Vagina (tissue), 2 donors: ENCODE measurements around the gene INSR. TPM values are rescaled to one million over a fixed set of nuclear protein-coding genes. Genes with fewer than 3 reads are reported as not detected.

ENCODE experiments used
- DNase-seq, 2 donors: peaks; one replicate each; pipeline ENCODE4 v3.0.0-alpha.2; 2017; ENCODE audit errors: extremely low spot score in 2 of 2
- H3K27ac ChIP-seq: fragments of 200-600 bp; sonication (generic); one replicate; pipeline ENCODE4 v1.5.1; 2019
- H3K27me3 ChIP-seq: fragments of 200-600 bp; sonication (generic); one replicate; pipeline ENCODE4 v1.5.1; 2019
- H3K36me3 ChIP-seq, 2 donors: fragments of 200-600 bp; sonication (generic); one replicate each; pipeline ENCODE4 v1.5.1; 2017 to 2019
- H3K4me1 ChIP-seq: fragments of 200-600 bp; sonication (generic); one replicate; pipeline ENCODE4 v1.5.1; 2019
- H3K4me3 ChIP-seq, 2 donors: fragments of 200-600 bp; sonication (generic); 1 replicate in 1 of 2; 2 replicates in 1 of 2; pipeline ENCODE4 v1.5.1; 2016 to 2019
- H3K9me3 ChIP-seq: fragments of 200-600 bp; sonication (generic); one replicate; pipeline ENCODE4 v1.5.1; 2019
- POLR2A ChIP-seq, 2 donors: fragments of 450-650 bp; IDR thresholded peaks; one replicate each; pipeline ENCODE4 v1.6.1; 2017; ENCODE audit warnings: antibody characterized with exemption in 2 of 2, mild to moderate bottlenecking in 2 of 2, moderate library complexity in 2 of 2
- POLR2AphosphoS5 ChIP-seq, 2 donors: sonication (generic); formaldehyde crosslinking; IDR thresholded peaks; one replicate each; pipeline ENCODE4 v1.9.0; 2017; ENCODE audit warnings: antibody characterized with exemption in 2 of 2, mild to moderate bottlenecking in 2 of 2, low read depth in 1 of 2; ENCODE audit not compliant: insufficient read depth in 1 of 2
- intact Hi-C: fragments of 100-400 bp; cut with DNase I; formaldehyde crosslinking; loops from one replicate; pipeline ENCODE4 v1.15.1; 2023
- total RNA-seq: library from RNA; depleted of rRNA; stranded (reverse); fragments of >200 nt; gene quantifications from one replicate; pipeline ENCODE4 v1.2.3, GENCODE V29; 2016
- TF ChIP-seq, protein P1 (sequence below), 3 experiments: fragments of 450-650 bp in 2 of 3; fragments of 200-600 bp in 1 of 3; sonication (generic) in 1 of 3; IDR thresholded peaks; one replicate each; pipeline ENCODE4 v1.5.1; 2017 to 2019; ENCODE audit warnings: antibody characterized with exemption in 3 of 3, mild to moderate bottlenecking in 2 of 3, moderate library complexity in 2 of 3

Gene INSR
- total RNA-seq, 1 donor from 2014 or later, result 86.7 TPM

- no peaks in the 10 kb centered on the region for H3K27me3 ChIP-seq
- no peak overlapping the region for H3K27ac ChIP-seq
- peaks cover 19% of the 10 kb centered on the region for H3K4me1 ChIP-seq
- H3K9me3 ChIP-seq, result no peaks in the 10 kb centered on the region
- no peaks in the 10 kb centered on the region for H3K36me3 ChIP-seq
- H3K4me3 ChIP-seq, result no peak overlapping the region
- TF ChIP-seq, protein P1, sequence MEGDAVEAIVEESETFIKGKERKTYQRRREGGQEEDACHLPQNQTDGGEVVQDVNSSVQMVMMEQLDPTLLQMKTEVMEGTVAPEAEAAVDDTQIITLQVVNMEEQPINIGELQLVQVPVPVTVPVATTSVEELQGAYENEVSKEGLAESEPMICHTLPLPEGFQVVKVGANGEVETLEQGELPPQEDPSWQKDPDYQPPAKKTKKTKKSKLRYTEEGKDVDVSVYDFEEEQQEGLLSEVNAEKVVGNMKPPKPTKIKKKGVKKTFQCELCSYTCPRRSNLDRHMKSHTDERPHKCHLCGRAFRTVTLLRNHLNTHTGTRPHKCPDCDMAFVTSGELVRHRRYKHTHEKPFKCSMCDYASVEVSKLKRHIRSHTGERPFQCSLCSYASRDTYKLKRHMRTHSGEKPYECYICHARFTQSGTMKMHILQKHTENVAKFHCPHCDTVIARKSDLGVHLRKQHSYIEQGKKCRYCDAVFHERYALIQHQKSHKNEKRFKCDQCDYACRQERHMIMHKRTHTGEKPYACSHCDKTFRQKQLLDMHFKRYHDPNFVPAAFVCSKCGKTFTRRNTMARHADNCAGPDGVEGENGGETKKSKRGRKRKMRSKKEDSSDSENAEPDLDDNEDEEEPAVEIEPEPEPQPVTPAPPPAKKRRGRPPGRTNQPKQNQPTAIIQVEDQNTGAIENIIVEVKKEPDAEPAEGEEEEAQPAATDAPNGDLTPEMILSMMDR (IDR thresholded peaks at IDR 0.05), result no peak
- TF ChIP-seq POLR2A (IDR thresholded peaks at IDR 0.05) (no peak), POLR2AphosphoS5 (IDR thresholded peaks at IDR 0.05; ENCODE audit: insufficient read depth in 1 of 2, low read depth in 1 of 2) (no peak)
- no peak for DNase-seq
- intact Hi-C loops, result no loop called here
These were observed 90.9 kb downstream of the INSR start for GRCh38 chr19:7203332-7203731.

DNA sequence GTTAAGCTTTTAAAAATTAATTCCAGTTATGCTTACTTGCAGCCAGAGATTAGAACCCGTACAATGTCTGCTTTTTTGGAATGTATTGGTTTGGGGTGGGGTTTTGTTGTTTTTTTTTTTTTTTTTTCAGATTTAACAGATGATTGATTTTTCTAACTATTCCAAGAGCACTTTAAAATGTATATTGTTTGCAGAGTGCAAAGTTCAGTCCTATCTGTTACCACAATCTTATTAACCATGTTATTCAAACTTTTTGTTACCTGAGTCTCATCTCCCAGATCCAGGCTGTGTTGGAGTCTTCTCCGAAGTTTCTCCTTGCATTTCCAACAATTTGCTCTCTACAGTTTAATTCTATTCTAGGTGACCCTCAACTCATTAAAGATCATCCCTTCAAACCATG is 91.3 kb downstream of the INSR start:
- intact Hi-C loops, result no loop called here
- no peak for TF ChIP-seq POLR2A (IDR thresholded peaks at IDR 0.05)
- TF ChIP-seq, protein P1 (IDR thresholded peaks at IDR 0.05), result no peak
- TF ChIP-seq POLR2AphosphoS5 (IDR thresholded peaks at IDR 0.05; ENCODE audit: insufficient read depth in 1 of 2, low read depth in 1 of 2), result no peak
- DNase-seq, result no peak
- Histone ChIP-seq H3K4me3 (no peak overlapping the region), H3K4me1 (peaks cover 15% of the 10 kb centered on the region), H3K27me3 (no peaks in the 10 kb centered on the region), H3K27ac (no peak overlapping the region), H3K9me3 (no peaks in the 10 kb centered on the region), H3K36me3 (no peaks in the 10 kb centered on the region)

- Histone ChIP-seq H3K9me3 (no peaks in the 10 kb centered on the region), H3K36me3 (no peaks in the 10 kb centered on the region), H3K27ac (no peak overlapping the region), H3K4me3 (no peak overlapping the region), H3K4me1 (peaks cover 19% of the 10 kb centered on the region), H3K27me3 (no peaks in the 10 kb centered on the region)
- DNase-seq, result no peak
- no peak for TF ChIP-seq POLR2AphosphoS5 (IDR thresholded peaks at IDR 0.05; ENCODE audit: insufficient read depth in 1 of 2, low read depth in 1 of 2)
- TF ChIP-seq POLR2A (IDR thresholded peaks at IDR 0.05), result no peak
- TF ChIP-seq, protein P1 (IDR thresholded peaks at IDR 0.05), result no peak
- intact Hi-C loops, result no loop called here
These were observed 93.5 kb downstream of the INSR start for GRCh38 chr19:7200736-7201135.

DNA sequence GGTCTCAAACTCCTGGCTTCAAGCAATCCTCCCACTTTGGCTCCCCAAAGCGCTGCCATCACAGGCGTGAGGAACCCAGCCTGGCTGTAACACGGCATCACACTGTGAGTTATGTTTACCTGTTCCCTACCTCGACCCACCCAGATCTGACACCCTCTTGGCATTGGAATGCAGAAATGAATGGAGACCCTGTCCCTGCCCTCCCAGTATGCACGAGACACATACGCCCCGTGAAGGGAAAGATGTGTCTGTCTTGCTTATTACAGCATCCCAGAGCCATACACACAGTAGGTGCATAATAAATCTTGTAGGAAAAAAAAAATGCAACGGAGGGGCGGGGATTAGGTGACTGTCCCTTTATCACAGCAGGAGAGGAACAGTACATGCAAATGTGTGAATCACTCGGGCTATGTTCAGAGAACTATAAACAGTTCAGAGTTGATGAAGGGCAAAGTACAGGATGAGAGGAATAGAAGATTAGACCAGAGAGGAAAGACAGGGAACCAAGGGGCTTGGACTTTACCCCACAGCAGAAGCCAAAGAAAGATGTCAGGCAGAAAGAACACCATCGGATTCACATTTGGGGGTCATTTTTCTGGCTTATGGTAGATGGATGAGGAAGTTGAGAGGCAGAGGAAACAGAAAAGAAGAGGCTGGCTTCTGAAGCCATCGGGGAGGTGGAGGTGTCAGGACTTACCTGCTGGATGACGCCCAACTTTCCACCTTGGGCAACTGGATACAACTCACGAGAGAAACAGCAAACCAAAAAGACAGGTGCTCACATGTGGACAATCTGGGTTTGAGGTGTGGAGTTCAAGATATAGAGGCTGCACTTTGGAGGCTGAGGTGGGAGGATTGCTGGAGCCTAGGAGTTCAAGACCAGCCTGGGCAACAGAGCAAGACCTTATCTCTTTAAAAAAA is 94.3 kb downstream of the INSR start:
- Histone ChIP-seq H3K4me1 (peaks cover 19% of the 10 kb centered on the region), H3K27ac (no peak overlapping the region)
- TF ChIP-seq, protein P1 (IDR thresholded peaks at IDR 0.05), result no peak
- TF ChIP-seq POLR2AphosphoS5 (IDR thresholded peaks at IDR 0.05; ENCODE audit: insufficient read depth in 1 of 2, low read depth in 1 of 2), result no peak
- no peak for TF ChIP-seq POLR2A (IDR thresholded peaks at IDR 0.05)

More for the DNA sequence above, 94.3 kb downstream of the INSR start:
- Histone ChIP-seq H3K27me3 (no peaks in the 10 kb centered on the region), H3K36me3 (no peaks in the 10 kb centered on the region), H3K9me3 (no peaks in the 10 kb centered on the region), H3K4me3 (no peak overlapping the region)
- DNase-seq, result no peak
- intact Hi-C loops, result loop anchor here (10.0 kb wide), 1 partner anchor 55 kb away; no protein-coding TSS in a partner anchor
